Measurements from ENCODE around the gene FAM221B.

FAM221B gene

DNA sequence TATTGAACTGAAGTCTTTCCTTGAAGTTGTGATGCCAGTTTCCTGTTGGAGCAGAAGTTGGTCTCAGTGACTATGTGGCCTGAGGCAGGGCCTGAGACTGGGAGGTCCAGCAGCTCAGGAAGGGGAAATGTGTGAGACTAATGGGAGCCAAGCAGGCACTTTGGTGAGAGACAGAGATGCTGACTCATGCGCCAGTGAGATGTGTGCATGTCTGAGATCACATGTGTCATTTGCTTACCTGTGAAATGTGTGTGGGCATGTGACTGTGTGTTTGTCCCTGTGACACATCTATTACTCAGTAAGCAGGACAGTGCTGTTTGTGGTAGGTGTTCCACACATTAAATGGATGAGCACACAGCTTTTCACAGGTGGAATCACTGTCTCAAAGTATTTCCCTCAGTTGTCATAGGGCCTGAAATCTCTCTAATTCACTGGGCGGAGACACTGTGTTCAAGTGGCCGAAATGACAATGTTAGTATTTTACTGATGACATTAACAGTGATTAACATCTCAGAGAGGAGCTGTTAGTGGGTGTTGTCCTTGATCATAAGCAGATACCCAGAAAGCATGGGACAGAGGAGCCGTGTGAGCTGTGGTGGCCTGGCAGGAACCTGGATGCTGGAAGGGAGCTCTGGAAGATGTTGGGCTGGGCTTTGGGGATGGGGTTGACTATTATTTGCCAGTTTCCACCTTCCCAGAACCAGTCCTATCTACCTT is 29.7 kb downstream of the FAM221B start:
- DNase-seq (ENCODE audit: insufficient read length, low spot score) (peak; percentile 25), FAIRE-seq (peak; percentile 60)
- no peak for TF ChIP-seq POLR2A (IDR thresholded peaks at IDR 0.05; ENCODE audit: low read depth, low read length)

GRCh38 chr9:35797311-35798109 is 31.0 kb downstream of the FAM221B start:
- DNase-seq (ENCODE audit: insufficient read length, low spot score): no peak
- TF ChIP-seq POLR2A (IDR thresholded peaks at IDR 0.05; ENCODE audit: low read depth, low read length): no peak
- no peak for FAIRE-seq

- TF ChIP-seq POLR2A (IDR thresholded peaks at IDR 0.05; ENCODE audit: low read depth, low read length): no peak
- peak; percentile 86 for FAIRE-seq
- no peak for DNase-seq (ENCODE audit: insufficient read length, low spot score)
Observed at GRCh38 chr9:35795695-35796094, 32.8 kb downstream of the FAM221B start.

DNA sequence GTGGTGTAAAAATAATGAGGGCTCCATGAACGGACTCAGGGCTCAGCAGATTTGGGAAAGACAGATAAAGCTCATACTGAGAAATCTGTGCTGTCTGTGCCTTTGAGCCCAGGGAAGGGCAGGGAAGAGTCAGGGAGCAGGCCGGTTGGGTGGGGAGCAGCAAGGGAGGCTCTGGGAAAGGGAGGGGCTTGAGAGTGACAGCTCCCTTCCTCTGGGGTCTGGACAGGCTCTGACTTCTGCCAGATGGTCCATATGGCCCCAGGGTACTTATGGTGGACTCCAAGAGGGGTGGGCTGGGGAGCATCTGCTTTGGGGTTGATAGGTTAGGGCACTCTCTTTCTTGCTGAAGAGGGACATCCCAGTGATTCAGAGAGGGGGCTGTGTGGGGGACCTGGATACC is 35.1 kb downstream of the FAM221B start:
- FAIRE-seq (no peak), DNase-seq (ENCODE audit: insufficient read length, low spot score) (no peak)
- no peak for TF ChIP-seq POLR2A (IDR thresholded peaks at IDR 0.05; ENCODE audit: low read depth, low read length)

GRCh38 chr9:35792826-35793225 is 35.7 kb downstream of the FAM221B start:
- FAIRE-seq: no peak
- no peak for TF ChIP-seq POLR2A (IDR thresholded peaks at IDR 0.05; ENCODE audit: low read depth, low read length)
- DNase-seq (ENCODE audit: insufficient read length, low spot score): no peak

DNA sequence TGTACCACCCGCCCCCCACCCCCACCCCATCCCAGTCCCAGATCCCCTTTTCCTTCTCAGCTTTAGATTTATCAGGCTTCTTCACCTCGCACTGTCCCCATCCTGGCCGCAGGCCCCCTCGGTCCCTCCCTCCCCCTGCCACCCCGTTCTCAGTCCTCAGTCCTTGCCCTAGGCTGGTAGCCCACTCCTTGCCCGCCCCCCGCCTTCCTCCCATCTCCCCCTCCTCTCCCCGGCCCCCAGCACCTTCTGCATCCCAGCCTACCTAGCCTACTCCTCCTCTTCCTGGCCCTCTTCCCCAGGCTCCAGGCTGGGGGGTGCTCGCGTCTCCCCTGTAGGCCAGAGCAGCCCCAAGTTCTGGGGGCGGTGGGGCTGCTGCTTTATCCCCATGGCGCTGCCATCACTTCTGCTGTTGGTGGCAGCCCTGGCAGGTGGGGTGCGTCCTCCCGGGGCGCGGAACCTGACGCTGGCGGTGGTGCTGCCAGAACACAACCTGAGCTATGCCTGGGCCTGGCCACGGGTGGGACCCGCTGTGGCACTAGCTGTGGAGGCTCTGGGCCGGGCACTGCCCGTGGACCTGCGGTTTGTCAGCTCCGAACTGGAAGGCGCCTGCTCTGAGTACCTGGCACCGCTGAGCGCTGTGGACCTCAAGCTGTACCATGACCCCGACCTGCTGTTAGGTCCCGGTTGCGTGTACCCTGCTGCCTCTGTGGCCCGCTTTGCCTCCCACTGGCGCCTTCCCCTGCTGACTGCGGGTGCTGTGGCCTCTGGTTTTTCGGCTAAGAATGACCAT is 36.3 kb downstream of the FAM221B start:
- FAIRE-seq: no peak
- no peak for DNase-seq (ENCODE audit: insufficient read length, low spot score)
- TF ChIP-seq POLR2A (IDR thresholded peaks at IDR 0.05; ENCODE audit: low read depth, low read length): no peak

DNA sequence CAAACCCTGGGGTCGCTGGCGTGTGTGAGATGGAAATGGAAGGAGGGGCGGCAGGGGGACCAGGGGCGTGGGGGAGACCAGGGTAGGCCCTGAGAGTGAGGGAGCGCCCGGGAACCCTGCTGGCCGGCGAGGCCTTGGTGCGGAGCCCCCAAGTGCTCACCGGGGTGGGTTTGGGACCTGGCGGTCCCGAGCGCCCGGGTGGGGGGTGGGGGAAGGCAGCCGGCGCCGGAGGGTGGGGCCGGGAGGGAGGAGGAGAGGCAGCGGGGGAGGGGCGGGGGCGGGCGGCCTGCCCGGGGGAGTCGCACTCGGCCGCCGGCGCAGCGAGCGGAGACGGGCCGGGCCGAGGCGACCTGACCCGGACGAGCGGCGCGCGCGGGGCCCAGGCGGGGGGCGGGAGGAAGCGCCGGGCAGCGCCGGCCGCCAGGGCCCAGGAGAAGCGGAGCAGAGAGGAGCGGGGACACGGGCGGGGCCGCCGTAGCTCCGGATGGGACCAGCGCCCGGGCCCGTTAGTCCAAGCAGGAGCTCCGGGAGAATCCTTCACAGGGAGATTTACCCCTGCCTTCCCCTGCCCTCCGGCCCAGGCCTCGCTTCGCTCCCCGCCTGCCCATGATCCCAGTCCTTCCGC is 37.1 kb downstream of the FAM221B start, which contains the start of gene NPR2:
Gene NPR2 (plus strand): TSS at position 295 of the 625 bp plus-strand sequence. CDS start 818 bp downstream, outside the sequence.
- no peak for TF ChIP-seq POLR2A (IDR thresholded peaks at IDR 0.05; ENCODE audit: low read depth, low read length)
- no peak for FAIRE-seq
- DNase-seq (ENCODE audit: insufficient read length, low spot score): no peak

GRCh38 chr9:35790385-35791296 is 37.9 kb downstream of the FAM221B start:
- DNase-seq (ENCODE audit: insufficient read length, low spot score): peak; percentile 55
- TF ChIP-seq POLR2A (IDR thresholded peaks at IDR 0.05; ENCODE audit: low read depth, low read length): no peak
- FAIRE-seq: peak; percentile 92

DNA sequence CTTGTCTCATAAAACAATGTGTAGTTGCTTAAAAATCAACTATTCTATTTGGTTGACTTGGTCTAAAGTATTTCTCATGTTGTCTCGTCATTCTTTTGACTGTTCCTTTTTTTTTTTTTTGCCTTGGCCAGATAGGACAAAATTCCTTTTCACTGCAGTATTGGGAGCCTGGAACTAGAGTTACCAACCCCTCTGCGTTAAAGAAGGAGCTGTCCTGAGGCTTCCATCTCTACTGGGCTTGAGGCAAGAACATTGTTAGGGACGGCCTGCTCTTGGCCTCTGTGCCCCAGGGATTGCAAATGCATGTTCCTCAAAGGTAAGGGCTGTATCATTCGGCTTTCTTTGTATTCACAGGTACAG is 38.5 kb downstream of the FAM221B start:
- TF ChIP-seq POLR2A (IDR thresholded peaks at IDR 0.05; ENCODE audit: low read depth, low read length): no peak
- DNase-seq (ENCODE audit: insufficient read length, low spot score) (no peak), FAIRE-seq (no peak)

DNA sequence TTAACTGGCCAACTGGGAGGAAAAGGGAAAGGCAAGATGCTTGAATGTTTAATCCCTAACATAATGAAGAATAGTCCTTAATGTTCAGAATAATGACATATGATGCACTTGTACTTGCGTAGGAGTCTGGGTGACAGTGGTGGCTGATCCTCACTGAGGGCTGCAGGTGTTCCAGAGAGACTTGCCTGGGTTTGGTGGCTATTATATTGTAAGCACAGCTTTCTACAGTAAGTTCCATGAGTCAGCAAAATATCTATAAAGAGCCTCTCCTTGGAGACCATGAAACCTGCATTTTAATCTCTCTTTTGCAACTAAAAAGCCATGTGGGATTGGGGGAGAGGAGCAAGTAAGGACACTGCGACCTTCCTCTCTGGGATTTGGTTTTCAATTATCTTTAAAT is 39.0 kb downstream of the FAM221B start:
- TF ChIP-seq POLR2A (IDR thresholded peaks at IDR 0.05; ENCODE audit: low read depth, low read length): no peak
- DNase-seq (ENCODE audit: insufficient read length, low spot score): no peak
- no peak for FAIRE-seq

- no peak for TF ChIP-seq POLR2A (IDR thresholded peaks at IDR 0.05; ENCODE audit: low read depth, low read length)
- FAIRE-seq (no peak), DNase-seq (ENCODE audit: insufficient read length, low spot score) (no peak)
Observed at GRCh38 chr9:35783418-35783817, 45.1 kb downstream of the FAM221B start.

DNA sequence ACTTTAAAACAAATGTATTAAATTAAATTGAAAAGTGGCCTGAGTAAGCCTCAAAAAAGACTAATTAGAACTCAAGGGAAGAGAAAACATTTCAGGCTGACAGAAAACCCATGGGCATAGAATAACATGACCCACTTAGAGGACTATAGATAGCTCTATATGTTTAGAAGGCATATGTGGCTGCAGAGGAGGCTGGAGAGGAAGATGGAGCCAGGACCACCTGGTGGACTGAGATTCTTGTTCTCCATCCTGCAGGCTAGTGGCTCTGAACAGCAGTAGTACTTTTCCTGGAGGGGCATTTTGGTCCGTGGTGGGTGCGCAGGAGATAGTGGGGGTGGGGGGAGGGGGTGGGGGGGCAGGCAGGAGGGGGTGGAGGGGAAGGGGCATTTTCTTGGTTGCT is 47.5 kb downstream of the FAM221B start:
- DNase-seq (ENCODE audit: insufficient read length, low spot score) (no peak), FAIRE-seq (no peak)
- no peak for TF ChIP-seq POLR2A (IDR thresholded peaks at IDR 0.05; ENCODE audit: low read depth, low read length)

GRCh38 chr9:35778496-35778895 is 50.0 kb downstream of the FAM221B start:
- DNase-seq (ENCODE audit: insufficient read length, low spot score): no peak
- no peak for TF ChIP-seq POLR2A (IDR thresholded peaks at IDR 0.05; ENCODE audit: low read depth, low read length)
- FAIRE-seq: no peak

Measured in H54 (cell line).